HL-60 (cell line): ENCODE data around the gene NRXN2.

Experiments
- CTCF ChIP-seq: IDR thresholded peaks from one replicate; pipeline ENCODE4 v1.5.1; 2011; ENCODE audit warnings: low read length, control low read depth, inconsistent platforms; ENCODE audit not compliant: insufficient read depth
- POLR2AphosphoS5 ChIP-seq: IDR thresholded peaks from 2 replicates; pipeline ENCODE4 v1.6.1; 2012; ENCODE audit warnings: low read depth
- REST ChIP-seq: IDR thresholded peaks from 2 replicates; pipeline ENCODE4 v1.6.1; 2012; ENCODE audit warnings: low read depth; ENCODE audit not compliant: insufficient replicate concordance

- TF ChIP-seq CTCF (no peak), REST (no peak), POLR2AphosphoS5 (no peak)
Observed at GRCh38 chr11:64726867-64727530, 4.0 kb upstream of the NRXN2 start.
